Body of pancreas (tissue), 4 donors: ENCODE data around the gene GARNL3.

Source experiments
- CTCF ChIP-seq, 7 experiments: fragments of 450-650 bp in 4 of 7; fragments of 200-600 bp in 3 of 7; sonication (generic) in 3 of 7; IDR thresholded peaks; one replicate each; pipeline ENCODE4 v1.5.1; 2016 to 2019; ENCODE audit warnings: antibody characterized with exemption in 7 of 7
- POLR2A ChIP-seq, 3 donors: fragments of 450-650 bp; IDR thresholded peaks; one replicate each; pipeline ENCODE4 v1.6.1; 2016; ENCODE audit warnings: antibody characterized with exemption in 3 of 3, mild to moderate bottlenecking in 2 of 3

GRCh38 chr9:127320115-127320378 is 55.5 kb downstream of the GARNL3 start:
- TF ChIP-seq CTCF (IDR thresholded peaks at IDR 0.05) = no peak
- no peak for TF ChIP-seq POLR2A (IDR thresholded peaks at IDR 0.05)
